Measurements from ENCODE around the gene HTR2A. TPM values are rescaled to one million over a fixed set of nuclear protein-coding genes. Genes with fewer than 3 reads are reported as not detected.

The HTR2A gene
- total and polyA plus RNA-seq, 4 donors: 7.1 to 23.5 (median 18.5) TPM

DNA sequence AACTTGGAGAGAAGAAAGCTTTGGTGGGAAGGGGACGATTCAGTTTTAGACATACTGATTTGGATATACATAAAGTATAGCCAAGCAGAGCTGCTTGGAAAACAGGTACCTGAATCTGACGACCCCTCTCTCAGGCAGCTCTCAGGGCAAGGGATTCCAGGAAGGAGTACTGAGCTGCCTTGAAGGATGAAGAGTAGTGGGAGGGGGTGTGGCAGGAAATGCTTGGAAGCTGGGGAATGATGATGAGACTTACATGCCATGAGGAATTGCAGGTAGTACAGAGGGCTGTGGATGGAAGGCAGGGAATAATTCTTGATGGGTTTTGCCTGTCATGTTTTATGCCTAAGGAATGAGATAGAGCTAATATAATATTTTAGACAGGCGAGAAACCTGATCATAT is 38.7 kb downstream of the HTR2A start:
- no peaks in the 10 kb centered on the region for H3K36me3 ChIP-seq (ENCODE audit: control insufficient read depth, insufficient read depth, low read length)
- 91% methylated on average over 2 of the region's 3 CpGs for WGBS (ENCODE audit: insufficient coverage)

DNA sequence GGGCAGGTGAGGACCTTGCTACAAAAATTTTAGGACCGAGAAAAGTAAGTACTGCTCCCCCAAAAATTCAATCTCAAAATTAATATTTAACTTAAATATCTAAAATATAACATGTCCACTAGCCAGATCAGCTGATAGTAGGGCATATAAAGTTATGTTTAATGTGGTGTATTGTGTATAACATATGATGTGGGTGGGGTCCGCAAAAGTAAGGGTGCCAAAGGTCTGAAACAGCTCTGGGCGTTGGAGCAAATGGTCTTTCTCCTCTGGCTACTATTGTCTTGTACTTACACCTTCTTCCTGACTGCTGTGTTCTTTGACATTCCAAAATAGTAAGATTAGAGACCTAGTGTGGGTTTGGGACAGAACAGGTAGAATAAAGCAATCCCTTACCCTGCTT is 41.2 kb downstream of the HTR2A start:
- Histone ChIP-seq H3K9me3 (ENCODE audit: control insufficient read depth, insufficient read depth, low read length) (no peaks in the 10 kb centered on the region), H3K4me3 (ENCODE audit: low read depth, low read length) (no peak overlapping the region), H3K36me3 (ENCODE audit: control insufficient read depth, insufficient read depth, low read length) (no peaks in the 10 kb centered on the region), H3K27me3 (ENCODE audit: control insufficient read depth, insufficient read depth, low read length) (no peaks in the 10 kb centered on the region), H3K27ac (ENCODE audit: low read depth, low read length) (no peak overlapping the region), H3K4me1 (ENCODE audit: control insufficient read depth, insufficient read depth, low read length) (peaks cover 5% of the 10 kb centered on the region)
- no peak for DNase-seq (ENCODE audit: low read depth in 4 of 6, low spot score in 6 of 6)
- WGBS (ENCODE audit: insufficient coverage): 100% methylated on average over 1 of the region's 3 CpGs

More for the DNA sequence above, 38.7 kb downstream of the HTR2A start:
- H3K27ac ChIP-seq (ENCODE audit: low read depth, low read length): no peak overlapping the region
- H3K4me1 ChIP-seq (ENCODE audit: control insufficient read depth, insufficient read depth, low read length): peaks cover 4% of the 10 kb centered on the region
- H3K4me3 ChIP-seq (ENCODE audit: low read depth, low read length): no peak overlapping the region
- no peaks in the 10 kb centered on the region for H3K9me3 ChIP-seq (ENCODE audit: control insufficient read depth, insufficient read depth, low read length)
- H3K27me3 ChIP-seq (ENCODE audit: control insufficient read depth, insufficient read depth, low read length): no peaks in the 10 kb centered on the region
- DNase-seq (ENCODE audit: low read depth in 4 of 6, low spot score in 6 of 6): no peak

DNA sequence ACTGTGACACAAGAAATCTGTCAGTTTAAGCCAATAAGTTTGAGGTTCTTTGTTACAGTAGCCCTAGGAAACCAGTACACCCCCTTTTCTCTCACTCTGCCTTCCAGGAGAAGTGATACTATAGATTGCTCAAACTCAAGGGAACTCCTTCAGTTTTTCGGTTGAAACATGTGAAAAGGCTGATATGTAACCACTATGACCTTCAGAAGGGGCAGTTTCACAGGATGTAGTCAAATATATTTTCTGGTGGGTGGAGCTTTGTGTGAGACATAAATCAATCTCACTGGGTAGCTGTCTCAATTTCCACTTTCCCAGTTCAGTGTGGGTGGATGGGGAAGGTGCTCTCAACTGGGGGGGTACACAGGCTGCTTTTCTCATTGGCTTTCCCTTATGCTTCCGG is 41.7 kb downstream of the HTR2A start:
- whole genome bisulfite sequencing (ENCODE audit: insufficient coverage): 100% methylated on average over 1 of the region's 2 CpGs
- H3K4me1 ChIP-seq (ENCODE audit: control insufficient read depth, insufficient read depth, low read length): peaks cover 5% of the 10 kb centered on the region
- H3K9me3 ChIP-seq (ENCODE audit: control insufficient read depth, insufficient read depth, low read length): no peaks in the 10 kb centered on the region
- DNase-seq (ENCODE audit: low read depth in 4 of 6, low spot score in 6 of 6): no peak
- no peak overlapping the region for H3K27ac ChIP-seq (ENCODE audit: low read depth, low read length)
- H3K4me3 ChIP-seq (ENCODE audit: low read depth, low read length): no peak overlapping the region
- no peaks in the 10 kb centered on the region for H3K36me3 ChIP-seq (ENCODE audit: control insufficient read depth, insufficient read depth, low read length)
- H3K27me3 ChIP-seq (ENCODE audit: control insufficient read depth, insufficient read depth, low read length): no peaks in the 10 kb centered on the region

DNA sequence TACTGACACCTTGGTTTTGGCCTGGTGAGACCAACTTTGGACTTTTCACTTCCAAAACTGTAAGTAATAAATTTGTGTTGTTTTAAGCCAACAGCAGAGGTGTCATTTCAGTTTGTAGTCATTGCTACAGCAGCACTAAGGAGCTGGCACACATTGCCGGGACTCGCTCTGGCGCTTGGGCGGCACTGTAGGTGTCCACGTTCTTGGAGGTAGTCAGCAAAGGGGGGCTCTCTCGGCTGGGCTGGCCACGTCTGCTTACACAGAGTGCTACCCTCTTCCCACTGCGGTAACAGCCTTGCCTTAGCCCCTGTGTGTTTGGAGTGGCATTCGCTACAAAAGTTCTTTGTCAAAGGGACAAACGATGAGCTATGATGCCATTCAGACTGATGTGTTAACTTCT is 44.7 kb downstream of the HTR2A start:
- no peak overlapping the region for H3K27ac ChIP-seq (ENCODE audit: low read depth, low read length)
- H3K27me3 ChIP-seq (ENCODE audit: control insufficient read depth, insufficient read depth, low read length): no peaks in the 10 kb centered on the region
- H3K4me3 ChIP-seq (ENCODE audit: low read depth, low read length): no peak overlapping the region
- DNase-seq (ENCODE audit: low read depth in 4 of 6, low spot score in 6 of 6): no peak
- H3K36me3 ChIP-seq (ENCODE audit: control insufficient read depth, insufficient read depth, low read length): no peaks in the 10 kb centered on the region
- H3K9me3 ChIP-seq (ENCODE audit: control insufficient read depth, insufficient read depth, low read length): no peaks in the 10 kb centered on the region
- 77% methylated on average over 10 of the region's 10 CpGs for WGBS (ENCODE audit: insufficient coverage)
- peaks cover 5% of the 10 kb centered on the region for H3K4me1 ChIP-seq (ENCODE audit: control insufficient read depth, insufficient read depth, low read length)

DNA sequence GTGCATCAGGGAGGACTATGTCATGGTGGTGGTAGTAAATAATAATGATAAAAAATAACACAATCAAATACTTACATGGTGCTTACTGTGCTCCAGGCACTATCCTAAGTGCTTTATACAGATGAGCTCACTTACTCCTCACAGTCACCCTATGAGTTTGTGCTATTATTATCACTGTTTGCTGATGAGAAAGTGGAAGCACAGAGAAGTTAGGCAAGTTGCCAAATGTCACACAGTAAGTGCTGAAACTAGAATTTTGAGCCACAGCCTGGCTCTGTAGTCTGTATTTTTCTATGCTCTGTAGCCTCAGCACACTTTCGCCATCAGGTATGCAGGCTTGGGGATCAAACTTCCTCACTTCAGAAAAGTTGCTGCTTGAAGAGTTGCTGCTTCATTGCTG is 46.6 kb downstream of the HTR2A start:
- 100% methylated on average over 1 of the region's 1 CpG for WGBS (ENCODE audit: insufficient coverage)
- Histone ChIP-seq H3K27me3 (ENCODE audit: control insufficient read depth, insufficient read depth, low read length) (no peaks in the 10 kb centered on the region), H3K4me3 (ENCODE audit: low read depth, low read length) (no peak overlapping the region), H3K27ac (ENCODE audit: low read depth, low read length) (no peak overlapping the region), H3K36me3 (ENCODE audit: control insufficient read depth, insufficient read depth, low read length) (no peaks in the 10 kb centered on the region), H3K9me3 (ENCODE audit: control insufficient read depth, insufficient read depth, low read length) (no peaks in the 10 kb centered on the region), H3K4me1 (ENCODE audit: control insufficient read depth, insufficient read depth, low read length) (peaks cover 5% of the 10 kb centered on the region)
- no peak for DNase-seq (ENCODE audit: low read depth in 4 of 6, low spot score in 6 of 6)

DNA sequence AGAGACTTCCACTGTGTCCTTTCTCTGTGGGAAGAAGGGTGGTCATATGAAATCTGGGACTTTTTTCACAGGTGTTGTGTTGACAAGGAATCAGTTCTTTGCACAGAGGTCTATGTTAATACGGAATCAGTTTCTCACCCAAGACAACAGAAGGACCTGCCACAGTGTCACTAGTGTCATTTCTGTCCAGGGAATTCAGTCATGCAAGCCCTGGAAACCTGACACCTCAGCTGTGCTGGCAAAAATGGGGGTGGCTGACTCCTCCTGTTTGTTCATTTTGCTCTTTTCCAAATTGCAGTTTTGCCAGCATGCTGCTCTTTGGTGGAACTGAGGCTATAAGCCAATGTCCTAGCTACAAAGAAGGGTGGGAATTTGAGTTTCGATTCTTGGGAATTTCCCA is 50.1 kb downstream of the HTR2A start:
- H3K9me3 ChIP-seq (ENCODE audit: control insufficient read depth, insufficient read depth, low read length): no peaks in the 10 kb centered on the region
- no peaks in the 10 kb centered on the region for H3K4me1 ChIP-seq (ENCODE audit: control insufficient read depth, insufficient read depth, low read length)
- no peaks in the 10 kb centered on the region for H3K27me3 ChIP-seq (ENCODE audit: control insufficient read depth, insufficient read depth, low read length)
- no peak overlapping the region for H3K4me3 ChIP-seq (ENCODE audit: low read depth, low read length)
- no peaks in the 10 kb centered on the region for H3K36me3 ChIP-seq (ENCODE audit: control insufficient read depth, insufficient read depth, low read length)
- 69% methylated on average over 2 of the region's 2 CpGs for WGBS (ENCODE audit: insufficient coverage)
- H3K27ac ChIP-seq (ENCODE audit: low read depth, low read length): no peak overlapping the region
- peak in 1 of 6 donors; percentile 17 for DNase-seq (ENCODE audit: low read depth in 4 of 6, low spot score in 6 of 6)

DNA sequence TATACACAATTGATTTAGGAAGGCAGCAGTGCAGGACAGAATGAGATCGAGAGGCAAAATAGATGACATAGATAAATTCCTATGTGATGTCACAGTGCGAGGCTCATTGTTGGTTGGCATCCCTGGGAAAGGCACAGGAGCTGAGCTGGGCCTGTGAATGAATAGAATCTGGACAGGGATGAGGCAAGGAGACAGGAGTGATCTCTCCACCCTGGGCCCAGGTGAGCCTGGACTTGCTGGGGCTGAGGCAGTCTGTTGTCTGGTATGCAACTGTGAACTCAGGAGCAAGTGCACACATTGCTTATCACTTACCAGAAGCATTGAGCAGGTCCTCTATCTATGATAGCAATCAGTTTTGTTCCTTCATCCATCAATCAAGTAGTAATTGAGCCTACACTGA is 51.7 kb downstream of the HTR2A start:
- WGBS (ENCODE audit: insufficient coverage): 88% methylated on average over 2 of the region's 2 CpGs
- no peaks in the 10 kb centered on the region for H3K9me3 ChIP-seq (ENCODE audit: control insufficient read depth, insufficient read depth, low read length)
- no peak overlapping the region for H3K27ac ChIP-seq (ENCODE audit: low read depth, low read length)
- no peaks in the 10 kb centered on the region for H3K4me1 ChIP-seq (ENCODE audit: control insufficient read depth, insufficient read depth, low read length)
- no peak overlapping the region for H3K4me3 ChIP-seq (ENCODE audit: low read depth, low read length)
- H3K27me3 ChIP-seq (ENCODE audit: control insufficient read depth, insufficient read depth, low read length): no peaks in the 10 kb centered on the region
- DNase-seq (ENCODE audit: low read depth in 4 of 6, low spot score in 6 of 6): no peak
- no peaks in the 10 kb centered on the region for H3K36me3 ChIP-seq (ENCODE audit: control insufficient read depth, insufficient read depth, low read length)

DNA sequence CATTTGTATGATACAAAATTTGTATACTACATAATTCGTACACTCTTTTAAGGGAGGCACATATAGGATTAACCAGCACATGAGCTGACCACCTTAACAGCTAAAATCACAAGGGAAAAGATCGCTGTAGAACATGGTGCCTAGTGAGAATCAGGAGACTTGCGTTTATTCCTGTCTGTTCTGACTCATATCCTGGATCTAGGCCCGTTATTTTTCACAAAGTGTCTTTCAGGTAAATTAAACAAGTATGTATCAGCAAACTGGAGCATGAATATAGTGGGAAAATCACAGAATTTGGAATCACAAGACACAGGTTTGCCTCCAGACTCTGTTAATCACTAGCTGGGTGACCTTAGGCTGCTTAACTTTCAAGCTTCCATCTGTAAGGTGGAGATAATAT is 52.4 kb downstream of the HTR2A start:
- no peaks in the 10 kb centered on the region for H3K27me3 ChIP-seq (ENCODE audit: control insufficient read depth, insufficient read depth, low read length)
- H3K9me3 ChIP-seq (ENCODE audit: control insufficient read depth, insufficient read depth, low read length): no peaks in the 10 kb centered on the region
- no peak overlapping the region for H3K27ac ChIP-seq (ENCODE audit: low read depth, low read length)
- WGBS (ENCODE audit: insufficient coverage): no CpG with 5 or more reads among the region's 4 CpGs
- H3K36me3 ChIP-seq (ENCODE audit: control insufficient read depth, insufficient read depth, low read length): no peaks in the 10 kb centered on the region
- H3K4me1 ChIP-seq (ENCODE audit: control insufficient read depth, insufficient read depth, low read length): no peaks in the 10 kb centered on the region
- DNase-seq (ENCODE audit: low read depth in 4 of 6, low spot score in 6 of 6): no peak
- no peak overlapping the region for H3K4me3 ChIP-seq (ENCODE audit: low read depth, low read length)

DNA sequence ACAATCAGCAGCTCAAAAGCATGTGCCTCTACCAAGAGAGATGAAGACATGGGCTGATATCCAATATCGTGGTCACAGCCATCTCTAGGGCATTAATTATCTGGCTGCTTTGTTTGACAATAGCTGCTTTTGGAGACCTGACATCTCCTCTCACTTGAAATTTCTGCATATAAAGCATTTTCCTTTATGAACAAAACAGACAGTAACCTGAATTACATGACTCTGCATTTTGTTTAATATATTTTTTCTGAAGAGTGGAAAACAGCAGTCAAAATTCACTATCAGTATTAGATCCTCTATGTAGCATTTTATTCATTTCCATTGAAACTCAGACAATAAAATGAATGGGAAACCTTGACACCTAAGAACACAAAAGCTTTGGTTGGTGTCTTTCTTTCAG is 57.5 kb downstream of the HTR2A start:
- Histone ChIP-seq H3K4me3 (ENCODE audit: low read depth, low read length) (no peak overlapping the region), H3K4me1 (ENCODE audit: control insufficient read depth, insufficient read depth, low read length) (no peaks in the 10 kb centered on the region), H3K9me3 (ENCODE audit: control insufficient read depth, insufficient read depth, low read length) (no peaks in the 10 kb centered on the region), H3K36me3 (ENCODE audit: control insufficient read depth, insufficient read depth, low read length) (no peaks in the 10 kb centered on the region), H3K27me3 (ENCODE audit: control insufficient read depth, insufficient read depth, low read length) (no peaks in the 10 kb centered on the region), H3K27ac (ENCODE audit: low read depth, low read length) (no peak overlapping the region)
- peak in 1 of 6 donors; percentile 21 for DNase-seq (ENCODE audit: low read depth in 4 of 6, low spot score in 6 of 6)
- 0% methylated on average over 1 of the region's 1 CpG for WGBS (ENCODE audit: insufficient coverage)

DNA sequence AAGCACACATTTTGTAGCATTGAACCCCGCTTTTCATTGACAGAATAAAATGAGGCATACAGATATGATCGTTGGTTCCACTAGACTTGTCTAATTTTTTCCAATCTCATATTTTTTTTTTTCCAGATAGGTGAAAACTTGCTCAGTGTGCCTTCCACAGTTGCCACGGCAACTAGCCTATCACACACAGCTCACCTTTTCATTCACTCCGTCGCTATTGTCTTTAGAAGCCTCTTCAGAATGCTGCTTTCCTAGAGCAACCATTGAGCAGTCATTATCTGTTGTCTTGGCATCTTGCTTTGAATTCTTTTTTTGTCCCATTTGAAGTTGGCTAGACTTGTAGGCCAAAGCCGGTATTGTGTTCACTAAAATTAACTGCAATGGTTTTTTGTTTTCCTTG is 62.2 kb downstream of the HTR2A start:
- H3K36me3 ChIP-seq (ENCODE audit: control insufficient read depth, insufficient read depth, low read length): no peaks in the 10 kb centered on the region
- WGBS (ENCODE audit: insufficient coverage): 70% methylated on average over 5 of the region's 6 CpGs
- no peak overlapping the region for H3K27ac ChIP-seq (ENCODE audit: low read depth, low read length)
- DNase-seq (ENCODE audit: low read depth in 4 of 6, low spot score in 6 of 6): peak in 2 of 6 donors; percentile 18 to 74
- H3K9me3 ChIP-seq (ENCODE audit: control insufficient read depth, insufficient read depth, low read length): no peaks in the 10 kb centered on the region
- no peaks in the 10 kb centered on the region for H3K4me1 ChIP-seq (ENCODE audit: control insufficient read depth, insufficient read depth, low read length)
- H3K4me3 ChIP-seq (ENCODE audit: low read depth, low read length): no peak overlapping the region
- no peaks in the 10 kb centered on the region for H3K27me3 ChIP-seq (ENCODE audit: control insufficient read depth, insufficient read depth, low read length)
